ENCODE data around the gene AGO4. TPM values are rescaled to one million over a fixed set of nuclear protein-coding genes. Genes with fewer than 3 reads are reported as not detected.

The AGO4 gene
- total RNA-seq, 2 experiments from 2014 or later: 6.5 to 18.6 TPM

GRCh38 chr1:35768350-35769187, 39.2 kb upstream of the AGO4 start:
- DNase-seq (ENCODE audit: low spot score): peak; percentile 22
- ChIA-PET POLR2A (interaction anchor here (0.6 to 2.5 kb wide), 18 partner anchors 8 to 645 kb away, joined by 3 to 11 read pairs (median 4); no protein-coding TSS in a partner anchor), CTCF (ENCODE audit: unreplicated experiment) (interaction anchor here (0.7 to 1.3 kb wide), 2 partner anchors 12 to 41 kb away, joined by 3 to 4 read pairs; no protein-coding TSS in a partner anchor)
- Histone ChIP-seq H4K20me1 (ENCODE audit: insufficient read depth, low read length) (peaks cover 13% of the 10 kb centered on the region; the same call in 1 of the 2 replicates), H3K9me2 (ENCODE audit: insufficient read depth, low read length) (no peaks in the 10 kb centered on the region), H3K4me3 (ENCODE audit: low read depth, low read length, poor library complexity, severe bottlenecking) (peak overlapping the region; percentile 91), H3K4me1 (ENCODE audit: insufficient read depth, low read length, poor library complexity, severe bottlenecking) (peaks cover 20% of the 10 kb centered on the region), H3K27ac (ENCODE audit: low read depth, low read length, poor library complexity, severe bottlenecking) (peak overlapping the region; percentile 90), H3K36me3 (ENCODE audit: insufficient read depth, low read length) (peaks cover 32% of the 10 kb centered on the region), H3K4me2 (ENCODE audit: low read length) (peak overlapping the region; percentile 73), H3K9me3 (ENCODE audit: low read length) (no peaks in the 10 kb centered on the region), H2AFZ (ENCODE audit: low read length) (peak overlapping the region; percentile 84; the same call in 1 of the 2 replicates), H3K79me2 (ENCODE audit: insufficient read depth, low read depth, low read length) (peaks cover 53% of the 10 kb centered on the region)
- intact Hi-C loops (cut with micrococcal nuclease; ENCODE audit: unreplicated experiment): loop anchor here (1.0 kb wide), 1 partner anchor 211 kb away; the partner anchor contains the start of genes KIAA0319L and NCDN
- BruUV-seq (replicated peaks): TSS peak; percentile 69
- no peak for TF ChIP-seq CTCF (conservative IDR thresholded peaks at IDR 0.05; ENCODE audit: low read length)
- TF ChIP-seq EZH2phosphoT487 (IDR thresholded peaks at IDR 0.05; ENCODE audit: borderline replicate concordance, low read depth, low read length): no peak

- H3K4me1 ChIP-seq (ENCODE audit: insufficient read depth, low read length, poor library complexity, severe bottlenecking): peaks cover 15% of the 10 kb centered on the region
- H3K4me2 ChIP-seq (ENCODE audit: low read length): peak overlapping the region; percentile 73
- TF ChIP-seq EZH2phosphoT487 (IDR thresholded peaks at IDR 0.05; ENCODE audit: borderline replicate concordance, low read depth, low read length): no peak
- TF ChIP-seq CTCF (conservative IDR thresholded peaks at IDR 0.05; ENCODE audit: low read length): peak; percentile 49
- peak overlapping the region; percentile 91 for H3K4me3 ChIP-seq (ENCODE audit: low read depth, low read length, poor library complexity, severe bottlenecking)
- H3K9me3 ChIP-seq (ENCODE audit: low read length): no peaks in the 10 kb centered on the region
- H2AFZ ChIP-seq (ENCODE audit: low read length): peak overlapping the region; percentile 84; the same call in 1 of the 2 replicates
- peaks cover 47% of the 10 kb centered on the region for H3K79me2 ChIP-seq (ENCODE audit: insufficient read depth, low read depth, low read length)
- H3K9me2 ChIP-seq (ENCODE audit: insufficient read depth, low read length): no peaks in the 10 kb centered on the region
- H3K27ac ChIP-seq (ENCODE audit: low read depth, low read length, poor library complexity, severe bottlenecking): peak overlapping the region; percentile 90
- BruUV-seq (replicated peaks): no TSS peak
- POLR2A ChIA-PET: interaction anchor here (0.5 to 2.5 kb wide), 17 partner anchors 9 to 505 kb away, joined by 3 to 11 read pairs (median 4); no protein-coding TSS in a partner anchor
- H4K20me1 ChIP-seq (ENCODE audit: insufficient read depth, low read length): peaks cover 13% of the 10 kb centered on the region; the same call in 1 of the 2 replicates
- CTCF ChIA-PET (ENCODE audit: unreplicated experiment): interaction anchor here (0.5 to 1.3 kb wide), 3 partner anchors 9 to 331 kb away, joined by 3 to 4 read pairs (median 3); no protein-coding TSS in a partner anchor
- DNase-seq (ENCODE audit: low spot score): peak; percentile 95
- peaks cover 25% of the 10 kb centered on the region for H3K36me3 ChIP-seq (ENCODE audit: insufficient read depth, low read length)
- intact Hi-C loops (cut with micrococcal nuclease; ENCODE audit: unreplicated experiment): loop anchor here (1.0 kb wide), 1 partner anchor 212 kb away; the partner anchor contains the start of genes KIAA0319L and NCDN
Observed at GRCh38 chr1:35769188-35769758, 38.5 kb upstream of the AGO4 start.

Measured in OCI-LY7 (cell line).